GM18873 (cell line): ENCODE measurements around the gene C16orf95.
"Not testable (repeated sequence)": the region's sequence is repeated elsewhere in the genome, so short reads cannot be mapped to it uniquely, and the experiment has no call there.

Experiments used
- ATAC-seq: cut with Tn5 transposase; IDR thresholded peaks from one replicate; pipeline ENCODE4 v1.9.1; 2021; ENCODE audit warnings: mild to moderate bottlenecking, moderate library complexity, moderate number of reproducible peaks; ENCODE audit not compliant: unreplicated experiment, low FRiP score

C16orf95 gene

DNA sequence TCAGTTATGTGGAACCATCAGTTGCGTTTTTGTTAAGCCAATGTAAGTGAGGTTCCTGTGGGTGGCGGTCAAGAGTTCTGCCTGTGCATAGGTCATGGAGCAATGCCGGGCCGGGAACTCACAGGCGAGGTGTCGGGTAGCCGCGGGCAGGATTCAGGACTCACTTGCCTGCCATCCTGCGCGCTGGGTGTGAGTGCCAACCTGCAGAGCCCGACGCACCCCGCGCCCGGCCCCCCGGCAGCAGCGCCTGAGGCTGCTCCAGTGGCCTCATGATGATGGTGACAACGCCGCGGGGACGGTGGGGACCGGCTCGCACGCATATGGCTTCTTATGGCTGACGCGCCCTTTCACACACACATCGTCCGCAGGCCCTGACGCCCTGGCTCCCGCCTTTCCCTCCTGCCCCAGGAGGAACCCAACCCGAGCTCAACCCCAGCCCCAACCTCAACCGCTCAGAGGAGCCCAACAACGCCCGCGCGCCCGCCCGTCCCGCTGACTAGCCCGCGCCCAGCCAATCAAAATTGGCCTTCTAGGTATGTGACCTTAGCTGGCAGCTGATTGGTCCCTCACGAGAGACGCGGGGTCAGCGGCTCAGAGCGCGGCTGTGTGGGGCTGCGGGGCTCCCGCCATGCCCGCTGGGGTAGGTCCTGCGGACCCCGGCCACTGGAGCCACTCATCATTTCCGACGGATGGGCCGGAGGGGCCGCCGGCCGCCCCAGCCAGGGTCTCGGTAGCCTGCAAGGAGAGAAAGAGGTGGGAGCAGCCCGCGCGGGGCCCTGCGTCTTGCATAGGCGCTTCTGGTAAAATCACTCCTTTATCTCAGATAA, at the start of gene C16orf95:
C16orf95 (minus strand) TSS at position 470 of the 827 bp plus-strand sequence; CDS start at position 320, 150 bp downstream.
- ATAC-seq = peak; percentile 83

GRCh38 chr16:87366930-87367329, 49.7 kb upstream of the C16orf95 start:
- no peak for ATAC-seq

DNA sequence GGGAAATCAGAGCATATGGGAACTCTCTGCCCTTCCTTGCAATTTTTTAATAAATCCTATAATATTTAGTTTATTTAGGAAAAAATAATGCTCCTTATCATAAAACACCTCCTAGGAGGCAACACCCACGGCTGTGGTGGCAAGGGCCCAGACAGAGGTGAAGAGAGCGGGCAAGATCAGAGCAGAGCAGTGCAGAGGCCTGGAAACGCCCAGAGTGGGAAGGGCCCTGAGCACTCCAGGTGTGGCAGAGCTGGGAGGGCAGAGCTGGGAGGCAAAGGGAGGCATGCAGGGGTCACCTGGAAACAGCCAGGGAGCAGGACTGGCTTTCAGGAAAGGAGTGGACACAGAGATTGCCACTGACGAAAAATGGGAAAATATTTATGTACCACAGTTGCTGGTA, 49.1 kb upstream of the C16orf95 start:
- no peak for ATAC-seq

DNA sequence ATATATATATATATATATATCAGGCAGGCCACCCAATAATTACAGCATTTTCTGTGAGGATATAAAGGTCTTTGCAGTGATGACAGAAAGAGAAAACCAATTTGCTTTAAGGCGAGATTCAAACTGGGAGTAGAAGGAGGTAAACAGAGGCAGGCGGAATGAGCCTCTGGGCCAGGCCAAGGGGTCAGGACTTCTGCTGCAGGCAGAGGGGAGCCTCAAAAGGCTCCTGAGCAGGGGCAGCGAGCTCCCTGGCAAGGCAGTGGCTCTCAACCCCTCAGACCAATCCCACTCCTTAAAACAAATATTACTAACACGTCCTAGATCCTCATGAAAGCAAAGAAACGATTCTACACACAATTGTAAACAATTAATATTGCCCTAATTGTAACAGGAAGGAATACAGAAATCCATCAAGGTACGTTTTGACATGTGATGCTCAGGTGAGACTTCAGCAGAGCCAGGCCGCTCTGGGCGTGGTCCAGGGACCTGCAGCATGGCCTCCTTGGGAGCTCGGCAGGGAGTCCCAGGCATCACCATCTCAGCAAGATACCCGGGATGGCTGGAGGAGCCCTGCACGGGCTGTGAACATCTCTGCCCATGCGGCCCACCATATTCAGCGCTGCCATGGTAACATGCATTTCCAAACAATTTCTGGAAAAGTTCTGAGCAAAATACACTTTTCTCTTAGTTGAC, 48.0 kb upstream of the C16orf95 start:
- no peak for ATAC-seq

DNA sequence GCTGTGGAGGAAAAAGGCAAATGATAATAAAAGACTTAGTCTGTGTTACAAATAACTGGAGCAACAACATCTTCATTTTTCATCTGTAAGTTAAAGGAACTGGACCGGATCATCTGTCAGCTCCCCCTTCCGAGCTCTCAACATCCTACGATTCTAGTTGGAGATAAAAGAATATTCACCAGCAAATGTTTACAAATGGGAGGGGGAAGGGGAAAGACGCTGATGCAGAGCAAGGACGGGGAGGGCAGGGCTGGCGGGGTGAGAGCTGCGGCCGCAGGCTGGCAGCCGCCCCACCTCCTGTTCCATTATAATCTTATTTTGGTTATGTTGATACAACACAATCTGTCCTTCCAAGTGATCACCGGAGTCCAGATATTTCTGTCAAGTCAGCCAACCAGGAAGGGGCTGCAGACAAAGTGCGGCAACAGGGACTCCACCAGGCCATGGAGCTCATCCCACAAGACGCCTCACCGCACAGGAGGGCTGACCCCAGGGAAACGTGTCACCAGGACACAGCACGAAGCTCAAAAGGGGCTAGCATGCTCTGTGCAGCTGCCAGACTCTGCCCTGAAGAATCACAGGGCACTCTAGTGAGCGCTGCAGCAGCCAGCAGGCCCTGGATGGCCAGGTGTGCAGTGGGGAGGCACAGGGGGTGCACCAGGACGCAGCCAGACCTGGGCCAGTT, 46.7 kb upstream of the C16orf95 start:
- no peak for ATAC-seq

DNA sequence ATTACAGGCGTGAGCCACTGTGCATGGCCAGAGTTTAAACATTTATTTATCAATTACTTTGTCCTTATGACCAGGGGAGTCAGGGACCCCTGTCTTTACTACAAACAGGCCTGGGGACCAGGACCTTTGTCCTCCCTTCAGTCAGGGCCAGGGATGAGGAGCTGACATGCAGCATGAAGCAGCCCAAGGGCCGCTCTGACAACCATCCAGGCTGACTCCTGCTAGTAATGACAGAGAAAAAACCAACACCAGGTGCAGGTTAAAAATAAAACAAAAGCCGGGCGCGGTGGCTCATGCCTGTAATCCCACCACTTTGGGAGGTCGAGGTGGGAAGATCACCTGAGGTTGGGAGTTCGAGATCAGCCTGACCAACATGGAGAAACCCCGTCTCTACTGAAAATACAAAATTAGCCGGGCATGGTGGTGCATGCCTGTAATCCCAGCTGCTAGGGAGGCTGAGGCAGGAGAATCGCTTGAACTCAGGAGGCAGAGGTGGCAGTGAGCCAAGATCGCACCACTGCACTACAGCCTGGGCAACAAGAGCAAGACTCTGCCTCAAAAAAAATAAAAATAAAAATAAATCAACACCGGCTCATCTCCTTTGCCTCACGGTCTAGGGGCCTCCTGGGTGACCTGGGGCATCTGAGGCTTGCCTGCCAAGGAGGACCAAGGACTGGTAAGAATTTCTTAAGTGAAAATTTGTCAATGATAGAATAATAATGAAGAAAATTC, 45.8 kb upstream of the C16orf95 start:
- ATAC-seq = not testable (repeated sequence)

- ATAC-seq = no peak
These were observed 44.9 kb upstream of the C16orf95 start for GRCh38 chr16:87361916-87362619.

GRCh38 chr16:87360862-87361610, 43.8 kb upstream of the C16orf95 start:
- ATAC-seq = no peak

DNA sequence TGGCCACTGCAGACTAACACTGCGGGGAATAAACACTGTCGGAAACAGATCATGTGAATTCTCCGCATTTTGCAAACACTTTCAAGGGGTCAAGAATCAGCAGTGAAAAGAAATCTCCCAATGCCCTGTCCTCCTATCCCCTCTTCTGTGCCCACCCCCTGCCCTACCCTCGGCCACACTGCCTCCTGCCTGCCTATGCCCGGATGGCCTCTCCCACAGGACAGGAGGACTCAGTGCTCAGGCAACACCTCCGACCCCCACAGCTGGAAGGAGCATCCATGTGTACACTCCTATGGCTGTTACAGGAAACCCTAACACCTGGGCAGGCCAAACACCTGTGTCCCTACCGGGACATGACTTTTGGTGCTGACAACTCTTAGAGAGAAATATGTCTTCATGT, 41.9 kb upstream of the C16orf95 start:
- ATAC-seq = no peak

DNA sequence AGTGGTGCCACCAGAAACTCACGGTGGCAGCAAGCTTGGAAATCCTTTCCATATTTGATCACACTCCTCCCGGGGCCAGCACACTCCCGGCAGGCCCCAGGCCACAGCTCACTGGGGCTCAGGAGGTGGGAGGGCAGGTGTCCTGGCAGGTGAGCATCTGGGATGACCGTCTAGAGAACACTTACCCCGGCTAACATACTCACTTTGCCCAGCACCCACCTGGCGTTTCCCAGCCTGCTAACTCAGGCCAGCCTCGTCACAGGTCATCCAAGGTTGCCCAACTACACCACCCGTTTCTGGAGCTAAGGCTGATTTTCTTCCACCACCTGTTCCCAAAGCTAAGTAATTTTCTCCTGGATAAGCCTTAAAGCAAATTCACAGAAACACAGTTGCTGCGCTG, 41.5 kb upstream of the C16orf95 start:
- no peak for ATAC-seq

GRCh38 chr16:87358250-87358649, 41.1 kb upstream of the C16orf95 start:
- ATAC-seq = no peak

DNA sequence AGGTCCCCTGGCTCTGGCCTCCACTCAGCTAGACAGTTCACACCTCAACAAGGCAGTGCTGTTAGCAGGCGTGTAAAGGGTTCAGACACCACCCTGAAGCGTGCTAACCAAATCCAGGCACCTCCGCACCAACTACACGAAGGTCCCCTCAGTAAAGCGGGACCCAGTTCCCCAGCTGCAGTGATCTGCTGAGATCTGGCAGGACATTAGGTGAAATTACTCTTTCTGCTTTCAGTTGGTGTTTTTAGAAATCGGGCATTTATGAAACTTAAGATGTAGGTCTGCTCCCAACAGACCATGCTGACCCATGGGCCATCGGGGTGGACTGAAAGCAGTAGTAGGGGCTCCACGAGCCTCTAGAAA, 39.3 kb upstream of the C16orf95 start:
- no peak for ATAC-seq

DNA sequence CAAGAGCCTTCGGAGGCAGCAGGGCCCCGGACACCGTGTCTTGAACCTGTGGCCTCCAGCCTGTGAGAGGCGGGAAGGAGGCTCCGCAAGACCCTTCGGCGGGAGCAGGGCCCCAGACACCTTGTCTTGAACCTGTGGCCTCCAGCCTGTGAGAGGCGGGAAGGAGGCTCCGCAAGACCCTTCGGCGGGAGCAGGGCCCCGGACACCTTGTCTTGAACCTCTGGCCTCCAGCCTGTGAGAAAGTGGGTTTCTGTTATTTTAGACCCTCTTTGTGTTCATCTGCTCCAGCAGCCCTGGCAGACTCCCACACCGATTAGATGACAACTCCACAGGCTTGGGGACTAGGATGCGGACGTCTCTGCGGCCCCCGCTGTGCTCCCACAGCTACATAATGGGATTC, 36.4 kb upstream of the C16orf95 start:
- ATAC-seq = no peak

- ATAC-seq = no peak
These were observed 35.6 kb upstream of the C16orf95 start for GRCh38 chr16:87352818-87353217.

DNA sequence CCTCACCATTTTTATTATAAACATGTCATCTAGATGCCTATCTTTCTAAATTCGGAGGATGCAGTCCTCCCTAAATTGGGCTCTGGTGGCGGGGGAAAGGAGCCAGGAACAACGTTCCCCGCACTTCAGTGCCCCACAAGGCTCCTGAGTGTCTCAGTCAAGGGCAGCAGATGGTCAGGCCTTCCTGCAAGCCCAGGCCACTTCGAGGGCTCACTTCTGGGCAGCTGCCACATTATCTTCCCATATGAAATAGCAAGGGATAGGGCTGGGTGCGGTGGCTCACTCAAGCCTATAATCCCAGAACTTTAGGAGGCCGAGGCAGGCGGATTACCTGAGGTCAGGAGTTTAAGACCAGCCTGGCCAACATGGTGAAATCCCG, 34.1 kb upstream of the C16orf95 start:
- no peak for ATAC-seq

DNA sequence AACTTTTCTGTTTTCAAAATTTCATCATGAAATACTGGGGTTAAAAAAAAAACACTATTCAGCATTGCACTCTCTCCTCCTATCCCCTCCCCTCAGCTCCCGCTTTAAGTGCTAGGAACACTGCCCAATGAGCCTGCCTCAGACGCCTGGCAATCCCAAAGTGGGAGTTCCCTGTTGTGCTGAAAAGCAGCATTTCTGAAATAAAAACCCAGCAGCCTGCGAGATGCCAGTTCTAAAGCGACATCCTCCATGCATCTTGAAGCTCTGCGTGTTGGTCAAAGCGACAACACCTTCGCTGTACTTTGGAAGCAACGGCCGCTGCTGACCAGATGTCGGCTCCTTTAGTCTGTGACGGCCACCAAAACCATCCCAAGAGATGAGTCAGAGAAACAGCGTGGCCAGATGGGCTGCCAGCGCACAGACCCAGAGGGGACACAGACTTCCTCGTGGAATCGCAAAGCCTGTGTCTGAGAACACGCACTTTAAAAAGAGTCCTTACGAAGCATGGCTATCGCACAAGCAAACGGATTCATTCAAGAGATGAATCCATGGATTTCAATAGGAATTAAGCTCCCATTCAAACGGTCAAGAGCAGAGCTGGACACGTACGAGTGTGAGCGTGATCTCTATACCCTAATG, 33.6 kb upstream of the C16orf95 start:
- ATAC-seq = no peak

DNA sequence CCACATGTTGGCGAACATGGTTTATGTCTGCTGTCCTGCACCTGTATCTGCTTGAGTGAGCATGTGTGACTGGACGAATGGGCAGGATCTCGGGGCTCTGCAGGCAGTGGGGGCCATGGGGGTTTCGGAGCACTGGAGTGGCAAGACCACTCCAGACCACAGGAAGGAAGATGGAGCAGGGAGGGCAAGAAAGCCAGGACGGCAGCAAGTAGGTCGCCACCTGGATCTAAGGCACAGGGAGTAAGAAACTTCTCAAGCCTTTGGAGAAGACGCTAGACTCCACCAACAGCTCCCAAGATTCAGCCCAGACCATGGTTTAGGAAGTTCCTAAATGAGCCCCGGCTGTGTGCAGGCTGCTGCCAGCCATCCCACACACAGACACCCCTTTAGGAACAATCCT, 32.8 kb upstream of the C16orf95 start:
- ATAC-seq = no peak

- no peak for ATAC-seq
These were observed 31.5 kb upstream of the C16orf95 start for GRCh38 chr16:87348616-87349157.
